Tongue (tissue), 2 donors: ENCODE measurements around the gene CNKSR1. TPM values are rescaled to one million over a fixed set of nuclear protein-coding genes. Genes with fewer than 3 reads are reported as not detected.

Source experiments
- DNase-seq: peaks from one replicate; pipeline ENCODE4 v3.0.0-alpha.2; 2015
- total RNA-seq: library from RNA; depleted of rRNA; stranded (reverse); fragments of >200 nt; gene quantifications from one replicate; pipeline ENCODE4 v1.2.3, GENCODE V29; 2014

Gene CNKSR1
- total RNA-seq, 1 donor from 2014 or later: 13.0 TPM

DNA sequence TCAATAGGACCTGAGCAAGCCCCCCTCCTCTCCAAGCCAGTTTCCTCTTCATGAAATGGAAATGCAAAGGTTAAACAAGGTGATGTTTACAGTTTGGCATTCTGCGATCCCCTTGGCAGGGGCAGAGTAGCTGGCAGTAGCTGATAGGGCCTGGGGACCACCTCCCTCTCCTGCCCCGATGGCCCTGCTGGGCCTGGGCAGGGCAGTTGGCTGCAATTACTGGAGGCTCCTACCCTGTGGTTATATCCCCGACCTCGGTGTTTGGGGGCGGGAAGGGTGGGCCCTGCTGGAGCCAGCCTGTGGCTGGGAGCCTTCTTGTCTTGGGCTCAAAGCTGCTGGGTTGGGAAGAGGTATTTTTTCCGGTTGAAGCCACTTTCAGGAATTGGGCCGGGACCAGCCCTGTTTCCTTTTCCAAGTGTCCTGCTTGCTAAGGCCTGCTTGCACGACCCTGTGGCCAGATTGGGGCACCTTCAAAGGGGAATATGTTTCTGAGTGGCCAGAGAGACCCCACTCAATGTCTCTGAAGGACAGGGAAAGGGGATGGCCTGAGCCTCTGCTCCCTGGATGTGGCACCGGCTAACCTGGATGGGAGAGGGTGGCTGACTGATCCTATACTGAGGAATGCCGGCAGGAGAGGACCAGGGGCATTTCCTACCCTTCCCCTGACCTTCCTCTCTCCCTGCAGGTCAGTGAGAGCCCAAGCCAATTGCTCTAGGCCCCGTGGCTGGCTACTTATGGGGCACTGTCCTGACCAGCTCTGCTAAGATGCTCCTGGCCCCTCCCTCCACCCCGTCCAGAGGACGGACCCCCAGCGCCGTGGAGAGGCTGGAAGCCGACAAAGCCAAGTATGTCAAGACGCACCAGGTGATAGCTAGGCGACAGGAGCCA lies 16.5 kb upstream of the CNKSR1 start:
- no peak for DNase-seq

DNA sequence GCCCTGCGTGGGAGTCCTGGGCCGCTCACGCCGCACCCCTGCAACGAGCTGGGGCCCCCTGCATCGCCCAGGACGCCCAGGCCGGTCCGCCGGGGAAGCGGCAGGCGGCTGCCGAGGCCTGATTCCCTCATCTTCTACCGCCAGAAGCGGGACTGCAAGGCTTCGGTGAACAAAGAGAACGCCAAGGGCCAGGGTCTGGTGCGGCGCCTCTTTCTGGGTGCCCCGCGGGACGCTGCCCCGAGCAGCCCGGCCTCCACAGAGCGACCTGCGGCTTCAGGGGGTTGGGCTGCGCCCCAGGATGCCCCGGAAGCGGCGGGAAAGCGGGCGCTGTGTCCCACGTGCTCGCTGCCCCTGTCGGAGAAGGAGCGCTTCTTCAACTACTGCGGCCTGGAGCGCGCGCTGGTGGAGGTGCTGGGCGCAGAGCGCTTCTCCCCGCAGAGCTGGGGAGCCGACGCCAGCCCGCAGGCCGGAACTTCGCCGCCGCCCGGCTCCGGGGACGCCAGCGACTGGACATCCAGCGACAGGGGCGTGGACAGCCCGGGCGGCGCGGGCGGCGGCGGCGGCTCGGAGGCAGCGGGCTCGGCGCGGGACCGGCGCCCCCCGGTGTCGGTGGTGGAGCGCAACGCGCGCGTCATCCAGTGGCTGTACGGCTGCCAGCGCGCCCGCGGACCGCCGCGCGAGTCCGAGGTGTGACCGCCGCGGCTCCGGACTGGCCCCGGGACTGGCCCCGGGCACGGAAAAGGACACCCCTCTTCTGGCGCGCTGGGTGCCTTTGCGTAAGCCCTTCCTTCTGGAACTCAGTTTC lies 15.7 kb upstream of the CNKSR1 start:
- DNase-seq: peak; percentile 69

DNA sequence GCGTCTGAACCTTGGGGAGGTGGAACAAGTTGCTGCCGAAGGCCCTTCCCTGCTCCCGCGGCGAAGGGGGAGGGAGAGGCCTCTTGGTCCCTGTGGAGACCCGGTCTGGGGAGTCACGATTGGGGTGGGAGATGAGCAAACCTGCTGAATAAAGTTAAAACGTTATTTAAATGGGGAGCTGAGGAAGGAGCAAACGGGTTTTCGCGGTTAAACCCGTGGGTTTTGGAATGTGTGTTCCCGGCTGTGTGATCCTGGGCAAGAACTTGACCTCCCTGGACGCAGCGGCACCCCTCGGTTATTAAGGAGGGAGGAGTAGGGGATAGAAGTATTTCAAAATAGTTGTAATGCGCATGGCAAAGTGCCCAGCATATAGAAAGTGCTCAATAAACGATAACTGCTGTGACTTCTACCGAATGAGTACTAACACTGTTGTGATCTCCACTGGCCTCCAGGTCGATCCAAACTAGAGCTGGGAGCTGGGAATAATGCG lies 15.0 kb upstream of the CNKSR1 start:
- no peak for DNase-seq

DNA sequence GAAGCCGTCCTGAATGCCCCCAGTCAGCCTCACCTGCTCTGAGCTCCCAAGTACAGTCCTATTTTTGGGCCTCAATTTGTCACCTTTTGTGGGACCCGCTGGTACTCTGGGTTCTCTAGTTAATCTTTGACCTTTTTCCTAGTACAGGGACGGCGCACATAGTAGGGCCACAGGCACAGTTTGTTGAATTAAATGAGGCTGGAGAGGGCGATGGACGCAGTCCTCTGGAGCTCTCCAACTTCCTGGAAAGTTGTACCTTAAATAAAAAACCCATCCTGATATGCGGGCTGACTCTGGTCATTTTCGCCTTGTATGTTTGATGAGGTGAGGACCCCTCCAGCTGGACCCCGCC lies 13.6 kb upstream of the CNKSR1 start:
- no peak for DNase-seq

DNA sequence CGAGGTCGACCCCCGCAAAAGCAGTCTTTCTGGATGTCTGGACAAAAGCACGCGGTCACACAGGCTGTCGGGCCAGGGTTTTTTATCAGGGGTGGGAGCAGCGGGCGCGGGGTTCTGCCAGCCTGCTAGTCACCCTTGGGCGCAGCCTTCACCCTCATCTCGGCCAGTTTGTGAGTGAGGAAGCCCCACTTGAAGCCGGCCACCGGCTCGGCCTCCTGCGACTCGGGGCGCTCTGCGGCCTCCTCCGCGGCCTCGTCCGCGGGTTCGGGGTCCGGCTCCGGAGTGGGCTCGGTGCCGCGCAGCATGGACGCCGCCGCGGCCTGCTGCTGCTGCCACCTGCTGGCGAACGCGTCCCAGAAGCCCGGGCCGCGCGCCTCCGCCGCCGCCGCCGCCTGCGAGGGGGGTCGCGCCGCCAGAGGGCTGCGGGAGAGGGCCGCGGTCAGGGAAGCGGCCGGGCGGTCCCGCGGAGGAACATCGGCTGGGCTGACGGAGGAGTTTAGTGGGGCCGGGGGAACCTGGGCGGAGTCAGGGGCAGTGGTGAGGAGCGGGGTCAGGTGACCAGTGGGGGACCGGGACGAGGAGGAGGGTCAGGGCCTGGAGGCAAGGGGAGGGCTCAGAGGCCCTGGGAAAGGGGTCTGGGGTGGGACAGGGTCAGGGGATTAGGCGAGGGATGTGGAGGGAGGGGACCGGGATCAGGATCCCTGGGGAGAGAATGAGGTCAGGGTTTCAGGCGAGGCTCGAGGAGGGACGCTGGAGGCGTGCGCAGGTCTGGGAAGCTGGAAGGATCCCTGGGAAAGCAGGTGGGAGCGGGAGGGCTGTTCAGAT lies 13.0 kb upstream of the CNKSR1 start:
- peak; percentile 65 for DNase-seq

DNA sequence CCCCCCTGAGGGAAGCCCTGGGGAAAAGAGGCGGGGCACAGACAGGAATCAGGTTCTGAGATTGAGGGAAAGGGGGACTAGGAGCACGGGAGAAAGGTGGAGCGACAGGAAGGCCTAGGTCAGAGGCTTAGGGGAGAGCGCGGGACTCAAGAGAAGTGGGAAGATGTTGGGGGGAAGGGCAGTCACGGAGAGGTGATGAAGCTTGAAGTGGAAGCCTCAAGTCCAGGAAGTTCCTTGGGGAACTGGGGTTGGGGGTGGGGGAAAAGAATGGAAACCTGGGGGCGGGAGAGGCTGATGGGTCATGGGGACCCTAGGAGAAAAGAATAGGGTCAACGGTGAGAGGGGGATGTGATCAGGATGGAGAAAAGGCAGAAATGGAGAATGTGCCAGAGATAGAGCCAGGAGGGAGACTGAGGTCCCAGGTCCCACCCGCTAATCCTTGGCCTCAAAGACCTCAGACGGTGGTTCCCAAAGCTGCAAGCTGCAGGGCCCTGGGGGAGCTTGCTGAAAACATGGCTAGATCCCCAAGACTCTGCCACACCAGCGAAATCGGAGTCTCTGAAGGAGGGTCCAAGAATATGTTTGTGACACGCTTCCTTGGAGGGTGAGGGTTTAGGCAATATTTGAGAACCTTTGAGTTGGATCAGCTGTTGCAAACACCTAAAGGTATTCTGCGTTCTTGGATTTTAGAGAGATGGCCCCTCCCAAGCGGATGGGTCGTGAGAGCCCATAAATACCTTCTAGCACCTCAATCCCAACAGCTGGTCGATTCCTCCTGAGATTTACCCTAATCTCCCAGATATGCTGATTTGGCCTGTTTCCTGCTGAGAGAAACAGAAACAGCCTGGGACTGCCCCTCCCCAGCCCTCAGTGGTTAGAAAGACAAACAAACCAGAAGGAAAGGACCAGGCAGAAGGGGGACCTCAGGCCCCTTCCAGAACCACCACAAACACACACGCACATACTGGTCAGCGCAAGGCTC lies 12.1 kb upstream of the CNKSR1 start:
- DNase-seq: no peak

DNA sequence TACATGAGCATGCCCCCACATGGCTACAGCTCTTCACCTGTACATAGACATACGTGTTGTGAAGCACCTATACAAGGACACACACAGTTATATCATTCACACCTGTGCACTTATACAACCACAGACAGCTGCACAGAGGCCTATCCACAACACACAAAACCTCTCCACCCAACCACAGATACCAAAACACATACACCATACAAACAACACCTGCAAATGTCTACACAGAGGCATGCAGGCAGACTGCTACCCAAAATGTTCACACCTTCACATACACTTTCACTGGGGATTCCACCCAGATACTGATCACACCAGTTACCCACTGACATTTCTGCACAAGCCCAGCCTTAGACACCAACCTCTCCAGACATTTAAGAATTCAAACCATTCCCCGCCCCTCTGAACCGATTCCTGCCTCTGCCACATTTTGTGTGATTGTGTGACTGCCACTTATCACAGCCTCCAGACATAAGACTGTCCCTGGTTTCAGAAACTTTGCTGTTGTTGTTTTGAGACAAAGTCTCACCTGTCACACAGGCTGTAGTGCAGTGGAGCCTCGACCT lies 10.5 kb upstream of the CNKSR1 start:
- no peak for DNase-seq

DNA sequence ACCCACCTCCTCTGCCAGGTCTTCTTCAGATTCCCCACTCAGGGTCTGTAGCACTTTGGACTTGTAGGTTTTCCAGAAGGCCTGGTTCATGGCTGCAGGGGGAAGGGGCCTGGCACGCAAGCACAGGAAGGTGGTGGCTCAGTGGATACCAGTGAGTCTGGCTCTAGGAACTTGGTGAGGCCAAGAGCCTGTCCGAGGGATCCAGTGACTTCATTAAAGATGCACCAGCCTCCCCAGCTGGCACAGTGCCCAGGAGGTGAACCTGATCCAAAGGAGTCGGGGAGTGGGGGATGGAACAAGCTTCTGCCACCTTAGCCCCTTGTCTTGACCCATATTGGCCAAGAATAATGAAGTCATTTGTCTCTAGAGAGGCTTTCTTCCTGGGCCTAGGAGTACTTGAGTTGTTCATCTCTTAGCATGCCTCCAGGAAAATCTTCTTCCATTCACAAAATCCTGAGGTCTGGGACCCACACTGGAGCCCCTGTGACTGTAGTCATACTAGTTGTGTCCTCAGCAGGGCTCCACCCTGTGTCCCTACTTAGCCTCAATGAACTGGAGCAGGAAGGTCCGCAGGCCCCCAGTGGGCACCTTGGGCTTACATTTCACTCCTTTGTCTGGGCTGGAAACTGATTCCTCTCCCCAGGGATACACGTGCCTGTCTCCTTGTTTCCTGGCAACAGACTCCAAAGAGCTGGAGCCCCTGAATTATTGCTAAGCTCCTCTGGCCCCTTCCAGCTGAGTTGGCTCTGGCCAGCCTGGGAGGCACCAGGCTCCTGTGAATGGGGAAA lies 8.7 kb upstream of the CNKSR1 start, which contains the start of gene C1orf232:
Gene C1orf232, minus strand, starts transcription at position 554 of the 788 bp plus-strand sequence. Its CDS starts 464 bp downstream, at position 90.
- no peak for DNase-seq

DNA sequence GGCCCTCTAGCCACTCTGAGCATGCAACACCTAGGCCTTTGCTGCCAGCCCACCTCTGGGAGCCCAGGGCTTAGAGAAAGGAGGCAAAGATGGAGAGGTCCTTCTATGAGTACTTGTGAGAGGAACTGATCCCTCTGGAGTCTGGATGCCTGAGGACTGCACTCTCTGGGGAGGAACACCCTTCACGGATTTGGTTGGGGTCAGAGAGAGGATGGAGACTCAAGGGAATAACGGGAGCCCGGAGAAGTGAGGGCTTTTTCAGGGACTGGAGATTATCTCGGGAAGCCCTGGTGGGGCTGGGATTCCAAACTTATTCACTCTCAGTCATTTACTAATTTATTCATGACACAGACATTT lies 8.1 kb upstream of the CNKSR1 start:
- no peak for DNase-seq

DNA sequence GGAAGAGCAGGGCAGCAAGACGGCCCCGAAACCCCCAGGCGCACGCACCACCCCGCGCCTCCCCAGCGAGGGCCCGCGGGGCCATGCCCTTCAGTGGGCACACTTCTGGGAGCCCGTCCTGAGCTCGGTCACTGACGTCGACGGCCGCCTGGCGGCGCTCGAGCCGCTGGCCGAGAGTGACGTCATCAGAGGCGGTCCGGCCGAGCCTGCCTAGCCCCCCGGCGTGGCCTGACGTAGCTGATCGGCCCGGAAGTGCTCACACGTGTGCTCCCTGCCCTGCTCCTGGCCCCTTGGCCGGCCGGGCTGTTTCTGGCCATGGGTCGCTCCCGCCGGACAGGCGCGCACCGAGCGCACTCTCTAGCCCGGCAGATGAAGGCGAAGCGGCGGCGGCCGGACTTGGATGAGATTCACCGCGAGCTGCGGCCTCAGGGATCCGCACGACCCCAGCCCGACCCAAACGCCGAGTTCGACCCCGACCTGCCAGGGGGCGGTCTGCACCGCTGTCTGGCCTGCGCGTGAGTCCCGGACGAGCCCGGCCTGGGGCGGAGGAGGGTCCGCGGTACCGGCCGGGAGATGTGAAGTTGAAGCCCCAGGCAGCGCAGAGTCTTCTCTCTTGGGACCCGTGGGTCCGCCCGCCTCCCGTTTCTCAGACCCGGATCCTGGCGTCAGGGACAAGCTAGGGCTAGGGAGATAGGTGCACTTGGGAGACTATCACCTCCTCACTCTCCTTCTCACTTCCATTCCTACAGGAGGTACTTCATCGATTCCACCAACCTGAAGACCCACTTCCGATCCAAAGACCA lies 7.4 kb upstream of the CNKSR1 start, which contains the start of gene ZNF593:
Gene ZNF593, plus strand, starts transcription at position 240 of the 803 bp plus-strand sequence. Its CDS starts 76 bp downstream, at position 316.
- DNase-seq: peak; percentile 95

DNA sequence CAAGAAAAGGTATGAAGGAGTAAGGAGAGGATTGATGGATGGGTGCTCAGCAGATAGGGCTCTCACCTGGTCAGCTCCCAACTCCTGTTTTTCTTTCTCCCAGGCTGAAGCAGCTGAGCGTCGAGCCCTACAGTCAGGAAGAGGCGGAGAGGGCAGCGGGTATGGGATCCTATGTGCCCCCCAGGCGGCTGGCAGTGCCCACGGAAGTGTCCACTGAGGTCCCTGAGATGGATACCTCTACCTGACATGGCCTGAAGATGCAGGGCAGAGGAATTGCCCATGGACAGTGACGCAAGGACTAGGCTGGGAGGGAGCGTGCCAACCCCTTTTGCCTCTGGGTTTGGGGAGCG lies 6.8 kb upstream of the CNKSR1 start:
- no peak for DNase-seq

DNA sequence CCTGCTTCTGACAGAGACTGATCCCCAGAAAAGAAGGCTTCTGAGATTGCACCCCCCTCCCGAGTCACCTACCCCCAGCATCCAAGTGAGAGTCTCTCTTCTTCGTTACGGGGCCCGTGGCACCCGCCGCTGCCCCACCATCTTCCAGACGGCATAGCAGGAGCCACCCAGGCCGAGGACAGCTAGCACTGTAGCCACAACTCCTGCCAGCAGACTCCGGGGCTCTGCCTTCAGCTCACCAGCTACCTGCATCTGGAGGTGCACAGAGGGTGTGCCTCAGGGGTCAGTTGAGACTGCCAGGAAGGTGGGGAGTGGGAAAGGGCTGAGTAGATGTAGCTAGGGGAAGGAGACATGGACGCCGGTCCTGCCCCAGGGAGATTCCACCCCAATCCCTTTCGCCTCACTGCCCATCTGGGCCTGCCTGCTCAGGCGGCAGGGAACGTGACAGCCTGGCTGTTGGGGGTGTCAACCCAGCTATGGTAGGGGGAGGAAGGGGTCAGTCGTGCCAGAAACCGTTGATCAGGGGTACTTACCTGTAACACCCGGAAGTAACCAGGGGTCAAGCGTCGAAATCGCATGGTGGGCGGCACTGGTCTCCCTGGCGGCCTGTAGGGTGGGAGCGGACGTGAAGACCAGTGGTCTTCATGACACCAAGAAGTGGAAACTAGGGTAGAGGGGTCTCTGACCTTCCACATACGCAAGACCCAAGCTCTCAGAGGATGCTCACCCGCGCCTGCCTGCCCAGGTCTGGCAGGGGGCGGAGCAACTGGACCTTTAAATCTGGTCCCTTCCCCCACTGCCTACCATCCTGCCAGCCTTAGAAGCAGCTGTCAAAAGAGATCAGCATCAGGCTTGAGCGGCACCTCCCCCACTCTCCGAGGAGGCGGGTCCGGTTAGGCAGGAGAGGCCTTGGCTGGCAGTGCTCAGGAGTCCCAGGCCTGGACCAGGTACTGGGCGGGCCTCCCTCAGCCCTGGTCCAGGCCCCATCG lies 5.9 kb upstream of the CNKSR1 start, which contains the start of gene ZNF593OS:
Gene ZNF593OS, minus strand, starts transcription at position 749 of the 989 bp plus-strand sequence. Its CDS starts 171 bp downstream, at position 578.
- DNase-seq: no peak

DNA sequence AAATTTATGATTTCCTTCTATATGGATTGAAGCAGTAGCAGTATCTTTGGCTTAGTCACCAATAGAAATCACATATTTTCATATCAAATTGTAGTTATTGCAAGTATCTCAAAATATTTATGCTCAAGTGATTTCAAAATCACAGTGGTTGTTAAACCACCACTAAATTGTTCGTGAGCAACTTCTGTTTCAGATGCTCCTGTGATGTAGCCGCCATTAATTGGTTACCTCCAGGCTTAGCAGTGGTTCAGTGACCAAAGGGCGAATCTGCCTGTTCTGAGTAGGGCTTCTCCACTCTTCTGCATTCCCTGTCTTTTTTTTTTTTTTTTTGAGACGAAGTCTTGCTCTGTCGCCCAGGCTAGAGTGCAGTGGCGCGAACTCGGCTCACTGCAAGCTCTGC lies 1.9 kb upstream of the CNKSR1 start:
- DNase-seq: no peak

DNA sequence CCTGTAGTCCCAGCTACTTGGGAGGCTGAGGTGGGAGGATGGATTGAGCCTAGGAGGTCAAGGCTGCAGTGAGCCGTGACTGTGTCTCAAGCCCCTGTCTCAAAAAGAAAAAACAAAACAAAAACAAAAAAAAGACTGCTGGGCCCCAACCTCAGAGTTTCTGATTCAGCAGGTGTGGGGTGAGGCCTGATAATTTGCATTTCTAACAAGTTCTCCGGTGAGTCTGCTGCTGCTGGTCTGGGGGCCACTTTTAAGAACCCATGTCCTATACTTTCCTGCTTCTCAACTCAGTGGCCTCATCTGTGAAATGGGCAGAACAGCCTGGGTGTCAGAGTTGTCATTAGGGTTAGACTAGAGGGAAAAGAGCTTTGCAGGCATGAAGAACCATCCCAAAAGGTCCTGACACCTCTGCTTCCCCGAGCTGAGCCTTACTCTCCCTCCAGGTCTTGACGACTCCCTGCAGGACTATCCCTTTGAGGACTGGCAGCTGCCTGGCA lies 2.8 kb downstream of the CNKSR1 start:
- no peak for DNase-seq

DNA sequence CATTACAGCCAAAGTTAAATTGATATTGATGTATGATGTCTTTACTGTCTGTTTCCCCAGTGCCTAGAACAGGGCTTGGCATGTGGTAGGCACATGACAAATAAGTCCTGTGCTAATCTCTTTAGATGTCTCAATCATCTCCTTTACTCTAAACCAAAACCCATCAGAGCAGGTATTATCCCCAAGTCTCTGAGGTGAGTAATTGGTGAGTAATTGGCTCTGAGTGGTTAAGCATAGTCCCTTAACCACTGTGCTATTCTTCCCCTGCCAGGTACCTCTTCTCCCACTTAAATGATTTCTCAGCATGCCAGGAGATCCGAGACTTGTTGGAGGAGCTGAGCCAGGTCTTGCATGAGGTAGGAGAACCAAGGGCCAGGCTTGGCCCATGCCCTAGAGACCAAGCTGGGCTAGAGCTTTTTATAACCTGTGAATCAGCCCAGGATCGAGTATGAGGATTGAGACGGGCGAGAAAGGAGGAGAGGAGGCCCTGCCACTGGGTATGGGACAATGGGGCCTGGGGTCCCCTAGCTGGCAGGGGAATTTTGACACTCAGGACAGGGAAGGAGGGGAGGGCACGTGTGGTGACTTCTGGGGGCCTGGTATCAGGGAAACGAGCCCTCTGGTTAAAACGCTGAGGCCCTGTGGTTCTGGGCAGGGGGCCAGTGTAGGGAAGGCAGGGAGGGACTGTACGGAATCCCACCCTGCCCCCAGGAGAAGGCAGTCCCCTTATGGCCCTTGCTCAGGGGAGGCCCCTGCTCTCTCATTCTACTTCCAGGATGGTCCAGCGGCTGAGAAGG lies 4.5 kb downstream of the CNKSR1 start:
- DNase-seq: no peak

DNA sequence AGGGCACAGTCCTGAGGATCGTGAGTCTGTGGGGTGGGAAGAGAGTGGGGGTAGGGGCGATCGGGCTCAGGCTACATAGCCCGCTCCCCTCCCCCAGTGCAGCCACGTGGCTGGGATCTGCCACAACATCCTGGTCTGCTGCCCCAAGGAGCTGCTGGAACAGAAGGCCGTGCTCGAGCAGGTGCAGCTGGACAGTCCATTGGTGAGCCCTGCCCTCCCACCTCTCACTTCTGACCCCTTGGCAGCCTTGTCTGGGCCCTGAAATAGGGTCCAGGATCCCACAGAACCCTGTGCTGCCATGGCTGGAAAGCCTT lies 5.0 kb downstream of the CNKSR1 start:
- no peak for DNase-seq

DNA sequence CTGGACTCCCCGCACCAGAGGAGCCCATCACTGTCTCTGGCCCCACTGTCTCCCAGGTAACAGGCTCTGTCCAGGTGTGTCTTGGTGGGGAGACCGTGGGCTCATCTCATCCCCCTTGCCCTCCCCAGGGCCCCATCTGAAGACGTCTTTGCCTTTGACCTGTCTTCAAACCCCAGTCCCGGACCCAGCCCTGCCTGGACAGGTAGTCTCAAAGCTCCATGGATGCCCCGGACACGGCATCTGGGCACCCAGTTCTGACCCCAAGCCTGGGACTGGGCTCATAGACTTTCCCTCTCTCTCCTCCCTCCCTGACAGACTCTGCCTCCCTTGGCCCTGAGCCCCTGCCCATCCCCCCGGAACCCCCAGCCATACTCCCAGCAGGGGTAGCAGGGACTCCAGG lies 6.8 kb downstream of the CNKSR1 start:
- no peak for DNase-seq
